ENCODE results near the gene NCAPG2.
A peak's percentile ranks its signal among the peaks of the same experiment; 100 is the strongest.

The NCAPG2 gene

GRCh38 chr7:158723714-158724385 is 19.2 kb upstream of the NCAPG2 start:
- no peak overlapping the region for H3K4me2 ChIP-seq
- H3K4me1 ChIP-seq, result no peaks in the 10 kb centered on the region
- H3K9me3 ChIP-seq (replicated peaks in 1 of 11), result no peaks in the 10 kb centered on the region
- H4K20me1 ChIP-seq, result no peaks in the 10 kb centered on the region
- H3K9ac ChIP-seq, result no peak overlapping the region
- no peak overlapping the region for H3K4me3 ChIP-seq
- TF ChIP-seq Cebpa-rat (IDR thresholded peaks at IDR 0.05), result no peak
- no peaks in the 10 kb centered on the region for H3K36me3 ChIP-seq
- H3K27me3 ChIP-seq, result no peaks in the 10 kb centered on the region
- no peak overlapping the region for H3K27ac ChIP-seq

GRCh38 chr7:158723266-158723665 is 18.7 kb upstream of the NCAPG2 start:
- H4K20me1 ChIP-seq, result no peaks in the 10 kb centered on the region
- no peaks in the 10 kb centered on the region for H3K27me3 ChIP-seq
- no peaks in the 10 kb centered on the region for H3K4me1 ChIP-seq
- no peak for TF ChIP-seq Cebpa-rat (IDR thresholded peaks at IDR 0.05)
- no peak overlapping the region for H3K4me2 ChIP-seq
- H3K9me3 ChIP-seq (replicated peaks in 1 of 11), result no peaks in the 10 kb centered on the region
- no peak overlapping the region for H3K27ac ChIP-seq
- H3K9ac ChIP-seq, result no peak overlapping the region
- H3K4me3 ChIP-seq, result no peak overlapping the region
- no peaks in the 10 kb centered on the region for H3K36me3 ChIP-seq

GRCh38 chr7:158722574-158723237 is 18.1 kb upstream of the NCAPG2 start:
- no peaks in the 10 kb centered on the region for H3K27me3 ChIP-seq
- no peaks in the 10 kb centered on the region for H3K9me3 ChIP-seq (replicated peaks in 1 of 11)
- no peaks in the 10 kb centered on the region for H4K20me1 ChIP-seq
- H3K27ac ChIP-seq, result 0 out of 22 replicates have a peak overlapping the region, but pooled peaks of 1 of the 11 experiments have one; percentile 26
- H3K4me3 ChIP-seq, result no peak overlapping the region
- H3K9ac ChIP-seq, result no peak overlapping the region
- H3K4me2 ChIP-seq, result no peak overlapping the region
- H3K36me3 ChIP-seq, result no peaks in the 10 kb centered on the region
- no peaks in the 10 kb centered on the region for H3K4me1 ChIP-seq
- no peak for TF ChIP-seq Cebpa-rat (IDR thresholded peaks at IDR 0.05)

- Histone ChIP-seq H3K4me2 (no peak overlapping the region), H4K20me1 (no peaks in the 10 kb centered on the region), H3K4me1 (peaks cover 0 to 19% (median 2%) of the 10 kb centered on the region in 10 experiments; a peak in 6 of 20 replicates), H3K27me3 (no peaks in the 10 kb centered on the region), H3K9me3 (replicated peaks in 1 of 11) (peaks cover 0 to 8% (median 0%) of the 10 kb centered on the region in 11 experiments; a peak in 3 of 22 replicates), H3K4me3 (no peak overlapping the region), H3K27ac (no peak overlapping the region), H3K9ac (no peak overlapping the region), H3K36me3 (no peaks in the 10 kb centered on the region)
- peak in 2 of 11 experiments; percentile 8 to 52; a peak in 2 of 22 replicates for TF ChIP-seq Cebpa-rat (IDR thresholded peaks at IDR 0.05)
Measured at GRCh38 chr7:158720112-158720511, 15.5 kb upstream of the NCAPG2 start.

GRCh38 chr7:158716802-158717201 is 12.2 kb upstream of the NCAPG2 start:
- Histone ChIP-seq H3K36me3 (no peaks in the 10 kb centered on the region), H3K4me1 (peaks cover 11 to 33% (median 15%) of the 10 kb centered on the region in 10 experiments), H3K27me3 (no peaks in the 10 kb centered on the region), H3K4me2 (peak overlapping the region in 7 of 11 experiments; percentile 4 to 36 (median 21); a peak in 9 of 22 replicates), H3K4me3 (no peak overlapping the region), H3K9ac (no peak overlapping the region), H3K27ac (no peak overlapping the region), H3K9me3 (replicated peaks in 1 of 11) (peaks cover 0 to 23% (median 1%) of the 10 kb centered on the region in 11 experiments; a peak in 10 of 22 replicates), H4K20me1 (no peaks in the 10 kb centered on the region)
- TF ChIP-seq Cebpa-rat (IDR thresholded peaks at IDR 0.05), result no peak

GRCh38 chr7:158710651-158711102 is 6.1 kb upstream of the NCAPG2 start:
- Histone ChIP-seq H3K27me3 (no peaks in the 10 kb centered on the region), H3K4me3 (peak overlapping the region in 4 of 10 experiments; percentile 10 to 33 (median 23); a peak in 3 of 20 replicates), H3K4me2 (peak overlapping the region; percentile 30 to 79 (median 62); a peak in 20 of 22 replicates), H4K20me1 (no peaks in the 10 kb centered on the region), H3K9me3 (replicated peaks in 1 of 11) (peaks cover 28 to 68% (median 46%) of the 10 kb centered on the region in 11 experiments), H3K9ac (peak overlapping the region; percentile 35 to 82 (median 61); a peak in 17 of 22 replicates), H3K27ac (peak overlapping the region; percentile 60 to 97 (median 86); a peak in 21 of 22 replicates), H3K36me3 (peaks cover 0 to 28% (median 12%) of the 10 kb centered on the region in 11 experiments; a peak in 16 of 22 replicates), H3K4me1 (peaks cover 24 to 58% (median 44%) of the 10 kb centered on the region in 10 experiments)
- peak; percentile 38 to 91 (median 77); a peak in 19 of 22 replicates for TF ChIP-seq Cebpa-rat (IDR thresholded peaks at IDR 0.05)

- H3K27me3 ChIP-seq, result no peaks in the 10 kb centered on the region
- H4K20me1 ChIP-seq, result no peaks in the 10 kb centered on the region
- H3K4me1 ChIP-seq, result peaks cover 43 to 70% (median 60%) of the 10 kb centered on the region in 10 experiments
- H3K9me3 ChIP-seq (replicated peaks in 1 of 11), result peaks cover 28 to 58% (median 46%) of the 10 kb centered on the region in 11 experiments
- no peak for TF ChIP-seq Cebpa-rat (IDR thresholded peaks at IDR 0.05)
- H3K4me3 ChIP-seq, result peak overlapping the region in 4 of 10 experiments; percentile 18 to 46 (median 24); a peak in 2 of 20 replicates
- H3K4me2 ChIP-seq, result no peak overlapping the region
- H3K27ac ChIP-seq, result peak overlapping the region in 2 of 11 experiments; percentile 23 to 32; a peak in 4 of 22 replicates
- no peak overlapping the region for H3K9ac ChIP-seq
- peaks cover 4 to 28% (median 12%) of the 10 kb centered on the region in 11 experiments; a peak in 17 of 22 replicates for H3K36me3 ChIP-seq
Measured at GRCh38 chr7:158707610-158708009, 3.0 kb upstream of the NCAPG2 start.

- Histone ChIP-seq H3K4me1 (peaks cover 43 to 70% (median 60%) of the 10 kb centered on the region in 10 experiments), H3K27ac (peak overlapping the region in 2 of 11 experiments; percentile 10 to 99; a peak in 4 of 22 replicates), H3K36me3 (peaks cover 11 to 32% (median 18%) of the 10 kb centered on the region in 11 experiments; a peak in 19 of 22 replicates), H4K20me1 (peaks cover 0 to 6% (median 0%) of the 10 kb centered on the region in 11 experiments; a peak in 1 of 22 replicates), H3K27me3 (no peaks in the 10 kb centered on the region), H3K4me3 (peak overlapping the region in 3 of 10 experiments; percentile 18 to 46 (median 23); a peak in 3 of 20 replicates), H3K9ac (no peak overlapping the region), H3K9me3 (replicated peaks in 1 of 11) (peaks cover 28 to 55% (median 46%) of the 10 kb centered on the region in 11 experiments), H3K4me2 (peak overlapping the region in 5 of 11 experiments; percentile 91 to 97 (median 94); a peak in 12 of 22 replicates)
- no peak for TF ChIP-seq Cebpa-rat (IDR thresholded peaks at IDR 0.05)
Measured at GRCh38 chr7:158706710-158707590, 2.3 kb upstream of the NCAPG2 start.
